HepG2 (cell line): Measurements from ENCODE around the gene SEM1. TPM values are rescaled to one million over a fixed set of nuclear protein-coding genes. Genes with fewer than 3 reads are reported as not detected.

Source experiments
- AKAP8 ChIP-seq: sonication (generic); formaldehyde crosslinking; IDR thresholded peaks from 2 replicates; pipeline ENCODE4 v1.5.1; 2020; ENCODE audit warnings: mild to moderate bottlenecking, missing genetic modification reagents
- ATAD3A ChIP-seq: sonication (generic); formaldehyde crosslinking; IDR thresholded peaks from 2 replicates; pipeline ENCODE4 v1.4.0; 2020; ENCODE audit warnings: missing genetic modification reagents
- BRF2 ChIP-seq: sonication (generic); formaldehyde crosslinking; IDR thresholded peaks from 2 replicates; pipeline ENCODE4 v1.8.1; 2022; ENCODE audit warnings: mild to moderate bottlenecking, missing genetic modification reagents
- CHCHD3 ChIP-seq: sonication (generic); formaldehyde crosslinking; IDR thresholded peaks from 2 replicates; pipeline ENCODE4 v1.8.0; 2022; ENCODE audit warnings: mild to moderate bottlenecking, missing genetic modification reagents, moderate library complexity
- CHD4 ChIP-seq: fragments of 200-600 bp; sonication (generic); IDR thresholded peaks from 2 replicates; pipeline ENCODE4 v1.7.0; 2017; ENCODE audit warnings: mild to moderate bottlenecking, low read length, borderline replicate concordance
- HDAC2 ChIP-seq: sonication (generic); formaldehyde crosslinking; IDR thresholded peaks from 2 replicates; pipeline ENCODE4 v1.4.0; 2020; ENCODE audit warnings: missing genetic modification reagents
- HOXA5 ChIP-seq: sonication (generic); formaldehyde crosslinking; IDR thresholded peaks from 2 replicates; pipeline ENCODE4 v1.4.0; 2020; ENCODE audit warnings: missing genetic modification reagents
- IKZF5 ChIP-seq: IDR thresholded peaks from 2 replicates; pipeline ENCODE4 v1.6.1; 2018; ENCODE audit warnings: missing genetic modification reagents, mild to moderate bottlenecking, missing compliant biosample characterization
- JARID2 ChIP-seq: sonication (generic); formaldehyde crosslinking; IDR thresholded peaks from 2 replicates; pipeline ENCODE4 v1.8.1; 2023; ENCODE audit warnings: missing genetic modification reagents, inconsistent platforms; ENCODE audit not compliant: insufficient replicate concordance
- MTF1 ChIP-seq: sonication (generic); formaldehyde crosslinking; IDR thresholded peaks from 2 replicates; pipeline ENCODE4 v1.5.0; 2020; ENCODE audit warnings: missing genetic modification reagents
- NR2F6 ChIP-seq, 2 experiments: IDR thresholded peaks; 2 replicates each; pipeline ENCODE4 v1.6.1; 2016; ENCODE audit warnings: antibody characterized with exemption in 1 of 2, mild to moderate bottlenecking in 1 of 2
- PCBP1 ChIP-seq: fragments of 200-400 bp; formaldehyde crosslinking; IDR thresholded peaks from 2 replicates; pipeline ENCODE4 v1.6.1; 2017; ENCODE audit warnings: mild to moderate bottlenecking, low read depth, low read length, borderline replicate concordance
- RXRB ChIP-seq: IDR thresholded peaks from 2 replicates; pipeline ENCODE4 v1.6.1; 2016; ENCODE audit warnings: borderline replicate concordance, missing genetic modification reagents, missing compliant biosample characterization
- SMAD9 ChIP-seq: sonication (generic); formaldehyde crosslinking; IDR thresholded peaks from 2 replicates; pipeline ENCODE4 v1.5.1; 2020; ENCODE audit warnings: mild to moderate bottlenecking, missing genetic modification reagents
- SOX5 ChIP-seq: IDR thresholded peaks from 2 replicates; pipeline ENCODE4 v1.6.1; 2016; ENCODE audit warnings: borderline replicate concordance
- SOX6 ChIP-seq, 2 experiments: fragments of 450-650 bp in 1 of 2; sonication (generic) in 1 of 2; formaldehyde crosslinking in 1 of 2; IDR thresholded peaks; 2 replicates each; pipeline versions ENCODE4 v1.4.0 to v1.6.1; 2017 to 2020; ENCODE audit warnings: antibody characterized with exemption in 1 of 2, mild to moderate bottlenecking in 1 of 2, missing genetic modification reagents in 1 of 2
- ZBTB1 ChIP-seq: sonication (generic); formaldehyde crosslinking; IDR thresholded peaks from 2 replicates; pipeline ENCODE4 v1.4.0; 2020; ENCODE audit warnings: missing genetic modification reagents, borderline replicate concordance
- ZBTB20 ChIP-seq: sonication (generic); formaldehyde crosslinking; IDR thresholded peaks from 2 replicates; pipeline ENCODE4 v1.8.1; 2023; ENCODE audit warnings: missing genetic modification reagents, low read depth, mild to moderate bottlenecking, borderline replicate concordance
- ZGPAT ChIP-seq: IDR thresholded peaks from 2 replicates; pipeline ENCODE4 v1.6.1; 2016; ENCODE audit warnings: mild to moderate bottlenecking
- ZNF709 ChIP-seq: sonication (generic); formaldehyde crosslinking; IDR thresholded peaks from 2 replicates; pipeline ENCODE4 v1.5.0; 2020; ENCODE audit warnings: mild to moderate bottlenecking, missing genetic modification reagents
- ZNF883 ChIP-seq: sonication (generic); formaldehyde crosslinking; IDR thresholded peaks from 2 replicates; pipeline ENCODE4 v1.5.1; 2020; ENCODE audit warnings: mild to moderate bottlenecking, missing genetic modification reagents; ENCODE audit errors: not compliant biosample characterization
- polyA plus RNA-seq, 8 experiments: library from polyadenylated mRNA; depleted of rRNA in 3 of 8; stranded (reverse) in 7 of 8; unstranded in 1 of 8; fragments of >200 nt; fragmentation: Illumina TruSeq in 4 of 8; extraction: Trizol in 4 of 8; gene quantifications; 2 replicates each; pipeline versions ENCODE4 v1.2.1 to v1.2.3, GENCODE V29; 2011 to 2016; ENCODE audit warnings: low read depth in 4 of 8, missing spikeins in 1 of 8, mixed read lengths in 1 of 8; ENCODE audit not compliant: insufficient read depth in 1 of 8
- total RNA-seq, 5 experiments: library from RNA; depleted of rRNA; stranded (reverse); fragments of >200 nt; fragmentation: Illumina TruSeq; extraction: Trizol; gene quantifications; 2 replicates each; pipeline ENCODE4 v1.2.3, GENCODE V29; 2016; ENCODE audit warnings: low read depth in 1 of 5
- TF ChIP-seq, protein P1 (sequence below): sonication (generic); formaldehyde crosslinking; IDR thresholded peaks from 2 replicates; pipeline ENCODE4 v1.8.0; 2022; ENCODE audit warnings: mild to moderate bottlenecking, missing genetic modification reagents, moderate library complexity
- TF ChIP-seq, protein P2 (sequence below): fragments of 450-650 bp; IDR thresholded peaks from 2 replicates; pipeline ENCODE4 v1.6.1; 2016
- TF ChIP-seq, protein P3 (sequence below): sonication (generic); formaldehyde crosslinking; IDR thresholded peaks from 2 replicates; pipeline ENCODE4 v1.5.0; 2020; ENCODE audit warnings: missing genetic modification reagents

Gene SEM1
- total and polyA plus RNA-seq, 2 of the 13 experiments (the other 11 are each of a cell fraction or from before 2014, with no cell fraction given) = 40.7 to 174 TPM

- TF ChIP-seq BRF2 (CRISPR knock-in tag) = no peak
- no peak for TF ChIP-seq ZBTB1 (CRISPR knock-in tag)
- TF ChIP-seq PCBP1 = no peak
- TF ChIP-seq NR2F6 (IDR thresholded peaks at IDR 0.05) = 0 out of 2 replicates have a peak, but pooled peaks have one; percentile 23
- no peak for TF ChIP-seq NR2F6 (CRISPR knock-in tag; IDR thresholded peaks at IDR 0.05)
- TF ChIP-seq HOXA5 = no peak
- TF ChIP-seq CHD4 = peak; percentile 45; the same call in 1 of the 2 replicates
- no peak for TF ChIP-seq MTF1 (CRISPR knock-in tag)
- no peak for TF ChIP-seq AKAP8 (CRISPR knock-in tag)
- no peak for TF ChIP-seq CHCHD3 (CRISPR knock-in tag)
- TF ChIP-seq ATAD3A (CRISPR knock-in tag) = no peak
- peak; percentile 41; the same call in 1 of the 2 replicates for TF ChIP-seq ZBTB20 (CRISPR knock-in tag)
- no peak for TF ChIP-seq HDAC2 (CRISPR knock-in tag)
- peak; percentile 43; the same call in 1 of the 2 replicates for TF ChIP-seq SOX5
- TF ChIP-seq SOX6 (IDR thresholded peaks at IDR 0.05) = no peak
- TF ChIP-seq SOX6 (CRISPR knock-in tag; IDR thresholded peaks at IDR 0.05) = peak; percentile 36; the same call in 1 of the 2 replicates
- TF ChIP-seq ZGPAT = peak; percentile 55; the same call in 1 of the 2 replicates
- no peak for TF ChIP-seq IKZF5 (CRISPR knock-in tag)
- TF ChIP-seq SMAD9 (CRISPR knock-in tag) = no peak
- TF ChIP-seq, protein P1, sequence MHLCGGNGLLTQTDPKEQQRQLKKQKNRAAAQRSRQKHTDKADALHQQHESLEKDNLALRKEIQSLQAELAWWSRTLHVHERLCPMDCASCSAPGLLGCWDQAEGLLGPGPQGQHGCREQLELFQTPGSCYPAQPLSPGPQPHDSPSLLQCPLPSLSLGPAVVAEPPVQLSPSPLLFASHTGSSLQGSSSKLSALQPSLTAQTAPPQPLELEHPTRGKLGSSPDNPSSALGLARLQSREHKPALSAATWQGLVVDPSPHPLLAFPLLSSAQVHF (CRISPR knock-in tag) = no peak
- TF ChIP-seq ZNF883 (CRISPR knock-in tag) = no peak
- 0 out of 2 replicates have a peak, but pooled peaks have one; percentile 45 for TF ChIP-seq RXRB (CRISPR knock-in tag)
- TF ChIP-seq, protein P2, sequence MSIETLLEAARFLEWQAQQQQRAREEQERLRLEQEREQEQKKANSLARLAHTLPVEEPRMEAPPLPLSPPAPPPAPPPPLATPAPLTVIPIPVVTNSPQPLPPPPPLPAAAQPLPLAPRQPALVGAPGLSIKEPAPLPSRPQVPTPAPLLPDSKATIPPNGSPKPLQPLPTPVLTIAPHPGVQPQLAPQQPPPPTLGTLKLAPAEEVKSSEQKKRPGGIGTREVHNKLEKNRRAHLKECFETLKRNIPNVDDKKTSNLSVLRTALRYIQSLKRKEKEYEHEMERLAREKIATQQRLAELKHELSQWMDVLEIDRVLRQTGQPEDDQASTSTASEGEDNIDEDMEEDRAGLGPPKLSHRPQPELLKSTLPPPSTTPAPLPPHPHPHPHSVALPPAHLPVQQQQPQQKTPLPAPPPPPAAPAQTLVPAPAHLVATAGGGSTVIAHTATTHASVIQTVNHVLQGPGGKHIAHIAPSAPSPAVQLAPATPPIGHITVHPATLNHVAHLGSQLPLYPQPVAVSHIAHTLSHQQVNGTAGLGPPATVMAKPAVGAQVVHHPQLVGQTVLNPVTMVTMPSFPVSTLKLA = no peak
- TF ChIP-seq, protein P3, sequence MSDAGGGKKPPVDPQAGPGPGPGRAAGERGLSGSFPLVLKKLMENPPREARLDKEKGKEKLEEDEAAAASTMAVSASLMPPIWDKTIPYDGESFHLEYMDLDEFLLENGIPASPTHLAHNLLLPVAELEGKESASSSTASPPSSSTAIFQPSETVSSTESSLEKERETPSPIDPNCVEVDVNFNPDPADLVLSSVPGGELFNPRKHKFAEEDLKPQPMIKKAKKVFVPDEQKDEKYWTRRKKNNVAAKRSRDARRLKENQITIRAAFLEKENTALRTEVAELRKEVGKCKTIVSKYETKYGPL = no peak
- TF ChIP-seq JARID2 (CRISPR knock-in tag) = no peak
- no peak for TF ChIP-seq ZNF709 (CRISPR knock-in tag)
Measured at GRCh38 chr7:96699219-96699871, 10.3 kb downstream of the SEM1 start (continued).
